HG02981 (cell line): ENCODE results near the gene MLYCD.

ENCODE experiments used
- ATAC-seq: cut with Tn5 transposase; IDR thresholded peaks from one replicate; pipeline ENCODE4 v1.9.1; 2021; ENCODE audit warnings: mild to moderate bottlenecking, moderate library complexity; ENCODE audit not compliant: unreplicated experiment

MLYCD gene

DNA sequence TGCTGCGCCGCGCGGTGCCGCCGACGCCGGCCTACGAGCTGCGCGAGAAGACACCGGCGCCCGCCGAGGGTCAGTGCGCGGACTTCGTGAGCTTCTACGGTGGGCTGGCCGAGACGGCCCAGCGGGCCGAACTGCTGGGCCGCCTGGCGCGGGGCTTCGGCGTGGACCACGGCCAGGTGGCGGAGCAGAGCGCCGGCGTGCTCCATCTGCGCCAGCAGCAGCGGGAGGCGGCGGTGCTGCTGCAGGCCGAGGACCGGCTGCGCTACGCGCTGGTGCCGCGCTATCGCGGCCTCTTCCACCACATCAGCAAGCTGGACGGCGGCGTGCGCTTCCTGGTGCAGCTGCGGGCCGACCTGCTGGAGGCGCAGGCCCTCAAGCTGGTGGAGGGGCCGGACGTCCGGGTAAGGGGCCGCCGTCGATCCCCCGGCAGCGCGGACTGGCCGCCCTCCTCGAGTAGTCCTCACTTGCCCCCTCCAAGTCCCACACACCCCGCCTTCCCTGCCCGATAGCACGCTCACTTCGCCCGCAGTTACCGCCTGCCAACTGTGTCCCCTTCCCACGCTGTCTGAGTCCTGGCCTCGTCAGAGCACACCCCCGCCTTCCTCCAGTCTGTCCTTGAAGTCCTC lies 470 bp downstream of the MLYCD start:
- ATAC-seq, result peak; percentile 57

DNA sequence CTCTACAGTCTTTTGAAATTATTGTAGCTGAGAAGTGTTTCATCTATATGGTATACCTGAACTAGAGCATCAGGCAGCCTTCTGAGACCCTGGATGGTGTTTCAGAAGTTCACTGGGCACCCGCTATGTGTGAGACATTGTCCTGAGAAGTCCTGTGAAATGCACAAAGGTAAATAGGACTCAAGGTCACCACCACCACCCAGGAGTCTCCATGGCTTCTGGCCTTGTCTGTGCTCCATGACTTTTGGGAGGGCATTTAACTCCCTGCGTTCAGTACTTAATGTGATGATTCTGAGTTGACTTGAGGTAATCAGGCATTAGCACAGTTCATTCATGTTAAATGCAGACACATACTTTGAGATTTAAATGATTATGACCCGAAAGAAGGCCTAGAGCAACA lies 1.1 kb downstream of the MLYCD start:
- ATAC-seq, result no peak

DNA sequence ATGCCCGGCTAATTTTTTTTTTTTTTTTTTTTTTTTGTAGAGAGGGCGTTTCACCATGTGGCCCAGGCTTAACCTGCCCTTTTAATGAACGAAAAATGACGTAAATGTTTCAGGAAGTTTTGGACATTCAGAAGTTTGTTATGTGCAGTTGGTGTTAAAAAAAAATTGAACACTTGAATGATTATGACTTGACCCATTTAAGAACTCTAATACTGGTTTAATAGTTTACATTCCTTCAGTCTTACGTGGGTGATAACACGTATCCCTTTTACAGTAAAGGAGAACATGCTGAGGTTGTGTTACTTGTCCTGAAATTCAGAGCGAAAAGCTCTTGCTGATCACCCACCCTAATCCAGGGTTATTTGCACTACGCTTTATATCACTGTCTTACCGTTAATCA lies 1.7 kb downstream of the MLYCD start:
- ATAC-seq, result no peak

DNA sequence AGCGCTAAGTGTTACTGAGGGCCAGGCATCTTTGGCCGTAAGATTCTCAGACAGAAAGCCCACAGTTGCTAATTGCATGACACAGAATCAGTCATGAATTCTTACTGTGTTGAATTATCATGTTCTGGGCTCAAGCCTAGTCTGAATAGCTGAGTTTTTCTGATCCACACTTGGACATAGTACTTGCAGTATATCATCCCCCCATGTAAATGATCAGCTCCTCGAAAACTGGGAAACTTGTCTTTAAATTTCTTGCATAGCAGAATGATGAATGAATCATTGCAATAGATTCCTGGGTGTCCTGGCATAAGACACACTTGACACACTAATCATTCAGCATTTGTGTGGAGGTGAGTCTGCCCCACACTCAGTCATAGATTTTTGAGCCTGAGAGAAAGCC lies 2.2 kb downstream of the MLYCD start:
- ATAC-seq, result no peak

DNA sequence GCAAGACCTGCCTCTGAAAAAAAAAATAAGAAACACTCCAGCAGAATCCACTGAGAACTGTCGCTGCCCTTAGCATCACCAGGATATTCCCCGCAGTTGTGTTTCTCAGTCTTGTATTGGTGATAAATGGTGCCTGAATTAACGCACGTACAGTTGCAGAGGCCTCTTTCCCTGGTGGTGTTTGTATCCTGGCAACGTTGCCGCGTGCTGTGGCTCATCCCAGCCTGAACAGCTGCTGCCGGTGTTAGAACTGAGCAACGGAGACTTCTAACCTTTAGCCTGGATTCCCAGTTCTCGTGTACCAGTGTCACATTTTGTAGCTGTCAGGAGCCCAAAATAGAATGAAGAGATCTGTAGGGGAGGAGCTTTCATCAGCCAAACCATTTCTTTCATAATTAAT lies 4.8 kb downstream of the MLYCD start:
- ATAC-seq, result no peak

GRCh38 chr16:83906683-83907082 lies 7.8 kb downstream of the MLYCD start:
- no peak for ATAC-seq

GRCh38 chr16:83907111-83907510 lies 8.2 kb downstream of the MLYCD start:
- ATAC-seq, result no peak

- no peak for ATAC-seq
These were observed 8.8 kb downstream of the MLYCD start for GRCh38 chr16:83907631-83908250.

DNA sequence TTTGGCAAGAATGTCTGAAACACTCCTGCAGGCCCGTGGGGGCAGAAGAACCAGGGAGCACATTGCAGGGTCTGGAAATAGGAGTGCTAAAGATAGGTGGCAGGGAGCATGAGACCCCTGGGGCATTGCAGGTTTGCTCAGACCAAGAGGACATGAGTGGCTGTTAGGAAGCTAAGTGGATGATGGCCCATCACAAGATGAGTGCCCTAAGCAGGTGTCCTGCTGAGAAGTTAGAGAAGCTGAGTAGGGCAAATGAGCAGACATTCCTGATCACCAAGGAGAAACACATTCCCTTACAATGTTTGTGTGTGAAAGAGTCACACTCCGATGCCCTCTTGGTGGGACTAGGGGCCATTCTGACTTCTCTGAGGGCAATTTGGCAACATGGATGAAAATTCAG lies 9.9 kb downstream of the MLYCD start:
- ATAC-seq, result no peak

DNA sequence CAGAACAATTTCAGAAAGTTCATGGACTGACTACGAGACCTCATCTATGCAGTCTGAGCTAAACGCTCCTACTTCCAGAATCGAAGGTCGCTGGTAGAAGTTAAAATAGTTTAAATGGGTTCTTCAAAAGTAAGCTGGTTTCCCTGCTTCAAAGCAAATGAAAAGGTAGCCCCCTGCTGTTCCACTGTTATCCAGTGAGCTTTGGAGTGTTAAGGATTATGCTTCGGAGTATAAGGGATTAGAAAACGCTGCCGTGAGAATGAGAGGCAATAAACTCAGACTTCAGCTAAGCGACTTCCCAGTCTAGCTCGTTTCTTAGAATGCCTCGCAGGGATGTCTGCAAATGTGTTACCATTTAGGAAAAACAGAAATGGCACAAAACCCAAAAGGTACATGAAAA lies 12.4 kb downstream of the MLYCD start:
- no peak for ATAC-seq

DNA sequence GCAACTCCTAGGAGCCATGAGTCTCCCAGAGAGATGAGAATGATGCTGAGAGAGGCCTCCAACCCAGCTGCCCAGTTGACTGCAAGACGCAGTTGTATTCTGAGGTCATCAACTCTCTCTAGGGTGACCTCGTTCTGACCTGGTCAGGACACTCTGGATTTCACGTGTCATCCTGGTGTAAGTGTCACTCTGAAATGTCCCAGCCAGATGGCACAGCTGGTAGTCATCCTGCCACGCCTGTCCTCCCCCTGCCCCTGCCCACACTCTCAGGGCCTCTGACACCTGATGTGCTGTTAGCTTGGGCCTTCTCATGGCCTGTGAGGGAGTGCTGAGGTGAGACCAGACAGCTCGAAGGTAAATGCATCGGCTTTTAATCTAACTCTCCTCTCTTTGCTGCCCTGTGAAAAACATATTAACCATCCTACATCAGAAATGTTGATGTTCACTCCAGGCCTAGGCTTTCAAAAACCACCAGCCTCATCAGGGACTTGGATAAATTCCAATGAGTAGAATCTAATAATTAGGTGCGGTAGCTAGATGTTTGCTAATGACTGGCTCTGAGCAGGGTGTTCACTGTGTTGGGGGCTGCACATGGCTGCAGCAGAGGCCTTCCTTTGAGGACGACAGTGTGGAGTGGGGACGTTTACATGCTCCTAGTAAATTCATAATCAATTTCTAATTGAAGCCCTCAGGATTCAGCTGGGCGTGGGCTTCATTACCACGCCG lies 13.8 kb downstream of the MLYCD start:
- no peak for ATAC-seq

DNA sequence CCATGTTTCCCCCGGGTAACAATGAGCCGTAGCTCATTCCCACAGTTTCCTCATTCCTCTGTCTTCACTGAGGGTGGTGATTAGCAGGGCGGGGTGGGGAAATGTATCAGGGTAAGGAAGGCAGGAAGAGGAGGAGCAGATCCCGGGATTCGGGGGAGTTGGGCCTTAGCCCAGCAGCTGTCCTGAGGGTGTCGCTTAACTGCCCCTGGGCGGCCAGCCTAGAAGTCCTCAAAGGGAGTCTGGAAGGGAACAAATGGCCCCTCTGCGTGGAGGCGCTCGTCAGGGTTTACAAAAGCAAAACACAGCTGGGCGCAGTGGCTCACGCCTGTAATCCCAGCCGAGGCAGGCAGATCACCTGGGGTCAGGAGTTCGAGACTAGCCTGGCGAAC lies 14.3 kb downstream of the MLYCD start:
- ATAC-seq, result no peak

- ATAC-seq, result no peak
These were observed 15.3 kb downstream of the MLYCD start for GRCh38 chr16:83914091-83914710.

DNA sequence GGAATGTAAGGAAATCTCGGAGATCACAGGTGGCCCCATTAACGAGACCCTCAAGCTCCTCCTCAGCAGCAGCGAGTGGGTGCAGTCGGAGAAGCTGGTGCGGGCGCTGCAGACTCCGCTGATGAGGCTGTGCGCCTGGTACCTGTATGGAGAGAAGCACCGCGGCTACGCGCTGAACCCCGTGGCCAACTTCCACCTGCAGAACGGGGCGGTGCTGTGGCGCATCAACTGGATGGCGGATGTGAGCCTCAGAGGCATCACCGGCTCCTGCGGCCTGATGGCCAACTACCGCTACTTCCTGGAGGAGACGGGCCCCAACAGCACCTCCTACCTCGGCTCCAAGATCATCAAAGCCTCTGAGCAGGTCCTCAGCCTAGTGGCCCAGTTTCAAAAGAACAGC lies 16.2 kb downstream of the MLYCD start:
- ATAC-seq, result no peak

- no peak for ATAC-seq
These were observed 16.6 kb downstream of the MLYCD start for GRCh38 chr16:83915491-83915890.

- no peak for ATAC-seq
These were observed 18.5 kb downstream of the MLYCD start for GRCh38 chr16:83917152-83918120.

GRCh38 chr16:83920894-83921491 lies 22.1 kb downstream of the MLYCD start:
- no peak for ATAC-seq

DNA sequence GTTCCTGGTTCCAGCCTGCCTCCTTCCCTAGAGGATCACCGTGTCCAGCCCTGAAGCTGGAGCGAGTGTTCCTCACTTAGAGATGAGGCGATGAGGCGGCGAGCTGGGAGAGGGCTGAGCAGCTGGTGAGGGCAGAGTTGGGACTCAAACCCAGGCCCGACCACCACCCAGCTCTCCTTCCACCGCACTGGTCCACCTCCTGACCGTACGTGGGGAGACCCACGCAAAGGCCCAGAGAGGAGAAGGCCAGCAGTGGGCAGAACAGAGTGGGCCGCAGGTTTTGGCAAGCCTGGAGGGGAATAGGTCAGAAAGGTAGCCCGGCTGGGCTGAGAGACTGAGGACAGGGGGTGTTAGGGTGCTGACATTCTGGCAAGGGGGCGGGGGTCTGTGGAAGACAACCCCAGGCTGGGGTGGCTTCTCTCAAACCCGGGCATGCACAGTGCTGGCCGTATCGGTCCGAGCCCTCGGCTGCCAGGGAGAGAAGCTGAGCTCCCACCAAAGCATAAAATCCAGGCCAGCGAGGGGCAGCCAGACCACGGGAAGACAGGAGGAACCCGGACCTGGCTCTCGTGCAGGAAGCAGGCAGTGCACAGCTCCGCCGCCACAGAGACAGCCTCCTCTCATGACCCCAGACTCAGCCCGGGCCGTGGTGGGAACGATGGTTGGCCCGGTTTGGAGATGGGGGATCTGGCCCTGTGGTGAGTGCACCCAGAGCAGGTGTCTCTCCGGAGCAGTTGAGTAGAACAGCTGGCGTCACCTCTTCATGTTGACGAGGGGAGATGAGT lies 24.9 kb downstream of the MLYCD start:
- ATAC-seq, result no peak

DNA sequence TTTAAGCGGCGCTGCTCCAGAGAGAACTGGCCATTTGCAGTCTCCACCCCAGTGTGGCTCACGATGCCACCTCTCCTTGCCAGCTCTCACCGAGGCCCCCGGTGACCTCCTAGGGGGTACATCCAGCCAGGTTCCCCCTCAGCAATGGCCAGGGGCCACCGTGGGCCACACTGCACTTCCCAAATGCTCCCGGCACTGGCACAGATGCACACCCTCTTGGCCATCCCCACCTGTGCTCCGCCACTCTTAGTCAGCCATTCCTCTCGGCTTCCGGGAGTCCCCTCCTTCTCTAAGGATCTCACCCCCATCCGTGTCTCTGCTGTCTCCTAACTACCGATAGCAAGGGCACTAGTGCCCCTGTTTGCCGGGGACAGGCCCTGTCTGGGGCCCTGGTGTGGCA lies 25.8 kb downstream of the MLYCD start:
- no peak for ATAC-seq
